ENCODE measurements around the gene EPB41L4A.

EPB41L4A gene

GRCh38 chr5:112333331-112333781 is 85.7 kb downstream of the EPB41L4A start:
- TF ChIP-seq EZH2phosphoT487 (IDR thresholded peaks at IDR 0.05; ENCODE audit: borderline replicate concordance, low read length): no peak
- no peak for TF ChIP-seq CTCF (IDR thresholded peaks at IDR 0.05; ENCODE audit: low read depth, low read length, poor library complexity, severe bottlenecking)
- H3K4me2 ChIP-seq (ENCODE audit: low read length): no peak overlapping the region
- no peak overlapping the region for H3K4me3 ChIP-seq (ENCODE audit: low read length)
- H3K79me2 ChIP-seq (ENCODE audit: control insufficient read depth, low read length): no peaks in the 10 kb centered on the region
- H3K27me3 ChIP-seq (ENCODE audit: control insufficient read depth, low read length): 0 out of 2 replicates have a peak, but pooled peaks cover 5% of the 10 kb centered on the region
- H3K9me2 ChIP-seq (replicated peaks; ENCODE audit: control insufficient read depth, low read length): no peaks in the 10 kb centered on the region
- no peaks in the 10 kb centered on the region for H4K20me1 ChIP-seq (ENCODE audit: control insufficient read depth, insufficient read depth, low read depth, low read length)
- no peaks in the 10 kb centered on the region for H3K9me3 ChIP-seq (ENCODE audit: control insufficient read depth, insufficient read depth, low read length)
- no peak overlapping the region for H3K27ac ChIP-seq (ENCODE audit: low read depth, low read length)
- no peaks in the 10 kb centered on the region for H3F3A ChIP-seq (ENCODE audit: control insufficient read depth, insufficient read depth)
- no peaks in the 10 kb centered on the region for H3K36me3 ChIP-seq (ENCODE audit: control insufficient read depth, low read length)
- H3K4me1 ChIP-seq (ENCODE audit: control insufficient read depth, low read length): peaks cover 13% of the 10 kb centered on the region

- Histone ChIP-seq H4K20me1 (ENCODE audit: control insufficient read depth, insufficient read depth, low read depth, low read length) (no peaks in the 10 kb centered on the region), H3K4me1 (ENCODE audit: control insufficient read depth, low read length) (peaks cover 13% of the 10 kb centered on the region), H3K4me2 (ENCODE audit: low read length) (no peak overlapping the region), H3K36me3 (ENCODE audit: control insufficient read depth, low read length) (no peaks in the 10 kb centered on the region), H3K27me3 (ENCODE audit: control insufficient read depth, low read length) (0 out of 2 replicates have a peak, but pooled peaks cover 5% of the 10 kb centered on the region), H3K4me3 (ENCODE audit: low read length) (no peak overlapping the region), H3K27ac (ENCODE audit: low read depth, low read length) (no peak overlapping the region), H3K79me2 (ENCODE audit: control insufficient read depth, low read length) (no peaks in the 10 kb centered on the region), H3K9me3 (ENCODE audit: control insufficient read depth, insufficient read depth, low read length) (no peaks in the 10 kb centered on the region), H3K9me2 (replicated peaks; ENCODE audit: control insufficient read depth, low read length) (no peaks in the 10 kb centered on the region), H3F3A (ENCODE audit: control insufficient read depth, insufficient read depth) (no peaks in the 10 kb centered on the region)
- TF ChIP-seq EZH2phosphoT487 (IDR thresholded peaks at IDR 0.05; ENCODE audit: borderline replicate concordance, low read length): no peak
- TF ChIP-seq CTCF (IDR thresholded peaks at IDR 0.05; ENCODE audit: low read depth, low read length, poor library complexity, severe bottlenecking): no peak
Measured at GRCh38 chr5:112331892-112332291, 87.2 kb downstream of the EPB41L4A start.

- Histone ChIP-seq H4K20me1 (ENCODE audit: control insufficient read depth, insufficient read depth, low read depth, low read length) (no peaks in the 10 kb centered on the region), H3K4me2 (ENCODE audit: low read length) (peak overlapping the region; percentile 60), H3K79me2 (ENCODE audit: control insufficient read depth, low read length) (no peaks in the 10 kb centered on the region), H3K4me1 (ENCODE audit: control insufficient read depth, low read length) (peaks cover 13% of the 10 kb centered on the region), H3K27ac (ENCODE audit: low read depth, low read length) (no peak overlapping the region), H3F3A (ENCODE audit: control insufficient read depth, insufficient read depth) (no peaks in the 10 kb centered on the region), H3K4me3 (ENCODE audit: low read length) (peak overlapping the region; percentile 41; the same call in 1 of the 2 replicates), H3K9me2 (replicated peaks; ENCODE audit: control insufficient read depth, low read length) (no peaks in the 10 kb centered on the region), H3K27me3 (ENCODE audit: control insufficient read depth, low read length) (0 out of 2 replicates have a peak, but pooled peaks cover 2% of the 10 kb centered on the region), H3K9me3 (ENCODE audit: control insufficient read depth, insufficient read depth, low read length) (no peaks in the 10 kb centered on the region), H3K36me3 (ENCODE audit: control insufficient read depth, low read length) (no peaks in the 10 kb centered on the region)
- TF ChIP-seq EZH2phosphoT487 (IDR thresholded peaks at IDR 0.05; ENCODE audit: borderline replicate concordance, low read length): no peak
- no peak for TF ChIP-seq CTCF (IDR thresholded peaks at IDR 0.05; ENCODE audit: low read depth, low read length, poor library complexity, severe bottlenecking)
Measured at GRCh38 chr5:112329419-112330090, 89.5 kb downstream of the EPB41L4A start.

All from DOHH2 (cell line).